Neural crest cell (in vitro differentiated cells): ENCODE measurements around the gene CLN5. TPM values are rescaled to one million over a fixed set of nuclear protein-coding genes. Genes with fewer than 3 reads are reported as not detected.

Experiments used
- DNase-seq: peaks from one replicate; pipeline ENCODE4 v3.0.0; 2021; ENCODE audit warnings: low read depth, mixed read lengths, low spot score
- H3K27ac Mint-ChIP-seq: one replicate; pipeline ENCODE4 v1.8.0; 2021; ENCODE audit warnings: mild to moderate bottlenecking, mixed read lengths; ENCODE audit not compliant: unreplicated experiment
- H3K27me3 Mint-ChIP-seq: 2 replicates; pipeline ENCODE4 v1.8.0; 2021; ENCODE audit warnings: low read depth, mild to moderate bottlenecking, mixed read lengths
- H3K36me3 Mint-ChIP-seq: 2 replicates; pipeline ENCODE4 v1.8.0; 2021; ENCODE audit warnings: low read depth, mild to moderate bottlenecking, mixed read lengths
- H3K4me1 Mint-ChIP-seq: 2 replicates; pipeline ENCODE4 v1.8.0; 2021; ENCODE audit warnings: mixed read lengths
- H3K4me3 Mint-ChIP-seq: one replicate; pipeline ENCODE4 v1.8.0; 2021; ENCODE audit warnings: mild to moderate bottlenecking, mixed read lengths
- H3K9me3 Mint-ChIP-seq: 2 replicates; pipeline ENCODE4 v1.8.0; 2021; ENCODE audit warnings: mixed read lengths
- total RNA-seq: library from RNA; stranded (reverse); gene quantifications from 2 replicates; pipeline ENCODE4 v1.2.1, GENCODE V29; 2021
- TF ChIP-seq, protein P1 (sequence below): fragments of 200-600 bp; sonication (generic); conservative IDR thresholded peaks from 2 replicates; pipeline ENCODE4 v1.5.0; 2021; ENCODE audit warnings: antibody characterized with exemption, mild to moderate bottlenecking

CLN5 gene
- total RNA-seq, 1 donor from 2014 or later = 17.3 TPM

DNA sequence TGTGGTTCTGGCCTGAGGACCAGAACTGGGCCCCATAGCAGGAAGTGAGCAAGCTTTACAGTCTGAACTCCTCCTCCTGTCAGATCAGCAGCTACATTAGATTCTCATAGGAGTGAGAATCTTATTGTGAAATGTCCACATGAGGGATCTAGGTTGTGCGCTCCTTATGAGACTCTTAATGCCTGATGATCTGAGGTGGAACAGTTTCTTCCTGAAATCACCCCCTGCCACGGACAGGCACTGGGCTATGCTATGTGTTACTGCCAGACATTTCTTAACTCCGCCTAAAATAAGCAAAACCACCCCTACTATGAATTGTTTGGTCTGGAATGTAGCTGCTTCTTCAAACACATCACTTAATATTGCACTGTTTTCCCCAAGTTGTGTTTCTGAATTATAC is 30.5 kb downstream of the CLN5 start:
- Mint-ChIP-seq H3K27ac (no peak overlapping the region), H3K36me3 (peaks cover 3% of the 10 kb centered on the region), H3K27me3 (no peaks in the 10 kb centered on the region), H3K9me3 (no peaks in the 10 kb centered on the region), H3K4me3 (peak overlapping the region; percentile 40), H3K4me1 (peaks cover 50% of the 10 kb centered on the region)
- TF ChIP-seq, protein P1, sequence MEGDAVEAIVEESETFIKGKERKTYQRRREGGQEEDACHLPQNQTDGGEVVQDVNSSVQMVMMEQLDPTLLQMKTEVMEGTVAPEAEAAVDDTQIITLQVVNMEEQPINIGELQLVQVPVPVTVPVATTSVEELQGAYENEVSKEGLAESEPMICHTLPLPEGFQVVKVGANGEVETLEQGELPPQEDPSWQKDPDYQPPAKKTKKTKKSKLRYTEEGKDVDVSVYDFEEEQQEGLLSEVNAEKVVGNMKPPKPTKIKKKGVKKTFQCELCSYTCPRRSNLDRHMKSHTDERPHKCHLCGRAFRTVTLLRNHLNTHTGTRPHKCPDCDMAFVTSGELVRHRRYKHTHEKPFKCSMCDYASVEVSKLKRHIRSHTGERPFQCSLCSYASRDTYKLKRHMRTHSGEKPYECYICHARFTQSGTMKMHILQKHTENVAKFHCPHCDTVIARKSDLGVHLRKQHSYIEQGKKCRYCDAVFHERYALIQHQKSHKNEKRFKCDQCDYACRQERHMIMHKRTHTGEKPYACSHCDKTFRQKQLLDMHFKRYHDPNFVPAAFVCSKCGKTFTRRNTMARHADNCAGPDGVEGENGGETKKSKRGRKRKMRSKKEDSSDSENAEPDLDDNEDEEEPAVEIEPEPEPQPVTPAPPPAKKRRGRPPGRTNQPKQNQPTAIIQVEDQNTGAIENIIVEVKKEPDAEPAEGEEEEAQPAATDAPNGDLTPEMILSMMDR = no peak
- DNase-seq = no peak

DNA sequence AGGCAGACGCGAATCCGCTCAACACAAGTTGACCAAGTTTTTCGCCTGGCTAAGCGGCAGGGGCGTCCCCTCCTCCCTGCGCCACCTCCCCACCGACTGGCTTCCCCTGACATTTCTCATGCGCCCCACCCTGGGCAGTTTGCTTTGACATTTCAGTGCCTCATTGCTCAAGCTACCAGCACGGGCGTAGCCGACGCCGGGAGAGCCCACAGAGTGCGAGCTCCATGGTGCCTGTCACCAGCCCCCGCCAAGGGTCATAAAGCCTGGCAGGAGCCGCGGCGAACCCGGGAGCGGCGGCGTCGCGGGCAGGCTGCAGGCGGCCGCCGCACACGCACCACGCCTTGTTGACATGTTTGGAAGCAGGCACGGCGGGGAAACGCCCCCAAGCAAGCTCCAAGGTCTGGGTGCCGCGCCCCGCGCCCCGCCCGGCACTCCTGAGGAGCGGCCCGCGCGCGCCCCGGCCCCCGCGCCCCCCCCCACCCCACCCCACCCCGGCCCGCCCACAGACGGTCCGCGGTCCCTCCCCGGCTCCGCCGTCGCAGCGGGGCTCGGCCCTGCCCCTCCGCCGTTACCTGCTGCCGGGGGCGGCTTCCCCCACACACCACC is 34.5 kb downstream of the CLN5 start:
- Mint-ChIP-seq H3K4me1 (peaks cover 63% of the 10 kb centered on the region), H3K4me3 (peak overlapping the region; percentile 96), H3K27me3 (no peaks in the 10 kb centered on the region), H3K9me3 (no peaks in the 10 kb centered on the region), H3K36me3 (peaks cover 3% of the 10 kb centered on the region), H3K27ac (peak overlapping the region; percentile 87)
- TF ChIP-seq, protein P1 = no peak
- peak; percentile 38 for DNase-seq

DNA sequence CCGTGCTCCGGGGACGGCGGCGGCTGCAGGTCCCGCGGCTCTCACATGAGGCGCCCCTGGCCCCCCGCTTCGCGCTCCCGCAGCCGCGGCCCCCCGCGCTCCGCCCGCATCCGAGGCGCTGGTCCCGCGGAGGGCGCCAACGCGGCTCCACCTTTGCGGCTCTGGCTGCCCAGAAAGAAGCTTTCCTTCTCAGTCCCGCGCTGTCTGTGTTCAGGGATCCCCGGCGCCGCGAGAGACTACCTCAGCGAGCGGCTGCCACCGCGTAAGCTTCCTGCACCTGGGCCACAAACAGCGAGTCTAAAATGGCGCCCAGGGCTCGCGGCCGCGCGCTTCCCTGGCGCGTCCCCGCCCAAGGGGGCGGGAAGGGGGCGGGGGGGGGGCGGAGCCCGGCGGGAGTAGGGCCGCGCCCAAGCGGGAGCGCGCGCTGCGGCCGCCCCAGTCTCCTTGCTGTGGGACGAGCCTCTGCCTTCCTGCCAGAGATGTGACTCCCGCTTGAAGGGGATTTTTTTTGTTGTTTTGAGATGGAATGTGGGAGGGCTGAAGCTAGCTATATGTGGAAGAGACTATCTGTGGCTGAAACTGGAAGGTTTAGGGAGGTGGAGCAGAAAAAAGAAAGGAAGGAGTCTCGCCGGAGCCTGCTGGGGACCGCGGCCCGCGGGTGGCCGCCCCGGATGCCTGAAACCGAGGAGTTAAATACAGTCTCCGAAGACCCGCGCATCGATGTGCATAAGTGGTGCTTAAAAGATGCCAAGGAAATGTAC is 35.2 kb downstream of the CLN5 start, which contains the start of gene FBXL3:
Gene FBXL3, minus strand, starts transcription at position 299 of the 761 bp plus-strand sequence. CDS start 5,299 bp downstream, outside the sequence.
- Mint-ChIP-seq H3K27ac (peak within 1 kb of the TSS; percentile 99), H3K4me1 (peaks cover 63% of the 10 kb centered on the region), H3K27me3 (no peaks in the 10 kb centered on the region), H3K4me3 (peak within 1 kb of the TSS; percentile 98), H3K9me3 (no peaks in the 10 kb centered on the region), H3K36me3 (peaks cover 3% of the 10 kb centered on the region)
- TF ChIP-seq, protein P1 = no peak
- DNase-seq = peak; percentile 65

DNA sequence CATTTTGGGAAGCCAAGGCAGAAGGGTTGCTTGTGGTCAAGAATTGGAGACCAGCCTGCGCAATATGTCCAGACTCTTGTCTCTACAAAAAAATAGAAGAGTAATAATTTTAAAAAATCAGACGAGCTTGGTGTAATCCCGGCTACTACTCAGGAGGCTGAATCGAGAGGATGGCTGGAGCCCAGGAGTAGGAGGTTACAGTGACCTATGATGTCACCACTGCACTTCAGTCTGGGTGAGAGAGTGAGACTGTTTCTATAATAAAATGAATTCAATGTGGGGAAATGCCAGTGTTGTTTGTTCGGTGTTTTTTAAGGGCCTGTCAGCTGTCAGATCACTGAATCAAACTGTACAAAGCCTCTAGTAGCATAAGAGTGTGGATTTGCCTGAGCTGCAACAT is 36.3 kb downstream of the CLN5 start:
- H3K4me3 Mint-ChIP-seq = peak overlapping the region; percentile 98
- H3K9me3 Mint-ChIP-seq = no peaks in the 10 kb centered on the region
- H3K27me3 Mint-ChIP-seq = no peaks in the 10 kb centered on the region
- no peak overlapping the region for H3K27ac Mint-ChIP-seq
- peaks cover 3% of the 10 kb centered on the region for H3K36me3 Mint-ChIP-seq
- TF ChIP-seq, protein P1 = no peak
- H3K4me1 Mint-ChIP-seq = peaks cover 53% of the 10 kb centered on the region
- no peak for DNase-seq

DNA sequence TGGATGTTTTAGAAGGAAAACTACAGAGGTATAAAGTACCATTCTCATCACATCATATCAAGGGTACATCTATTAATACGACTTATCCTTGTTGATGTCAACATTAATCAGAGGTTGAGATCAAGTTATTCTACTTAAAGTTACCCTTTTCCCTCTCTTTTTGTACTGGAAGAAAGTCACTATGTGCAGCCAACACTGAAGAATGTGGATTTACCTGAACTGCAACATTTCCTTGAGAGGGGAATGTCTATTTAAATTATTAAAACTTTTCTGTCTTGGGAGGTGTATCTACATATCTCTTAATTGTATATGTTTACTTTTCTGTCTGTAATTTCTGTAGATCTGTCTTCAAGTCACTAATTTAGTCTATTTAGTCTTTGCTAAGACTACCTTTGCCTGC is 37.6 kb downstream of the CLN5 start:
- peak overlapping the region; percentile 54 for H3K4me3 Mint-ChIP-seq

More for the DNA sequence above, 37.6 kb downstream of the CLN5 start:
- Mint-ChIP-seq H3K36me3 (peaks cover 3% of the 10 kb centered on the region), H3K9me3 (peaks cover 4% of the 10 kb centered on the region), H3K27ac (no peak overlapping the region), H3K27me3 (no peaks in the 10 kb centered on the region), H3K4me1 (peaks cover 40% of the 10 kb centered on the region)
- TF ChIP-seq, protein P1 = no peak
- DNase-seq = no peak
